Sigmoid colon (tissue), 7 donors: Measurements from ENCODE around the gene MROH7. TPM values are rescaled to one million over a fixed set of nuclear protein-coding genes. Genes with fewer than 3 reads are reported as not detected.
A peak's percentile ranks its signal among the peaks of the same experiment; 100 is the strongest.

Experiments used
- DNase-seq: peaks from one replicate; pipeline ENCODE4 v3.0.0-alpha.2; 2019
- H3K27ac ChIP-seq, 4 donors: fragments of 200-600 bp; sonication (generic); one replicate each; pipeline ENCODE4 v1.5.1; 2016 to 2019; ENCODE audit warnings: mild to moderate bottlenecking in 1 of 4
- H3K27me3 ChIP-seq, 3 donors: fragments of 200-600 bp; sonication (generic); one replicate each; pipeline ENCODE4 v1.5.1; 2019; ENCODE audit warnings: mild to moderate bottlenecking in 1 of 3
- H3K36me3 ChIP-seq, 4 donors: fragments of 200-600 bp; sonication (generic); one replicate each; pipeline ENCODE4 v1.5.1; 2016 to 2019
- H3K4me1 ChIP-seq, 4 donors: fragments of 200-600 bp; sonication (generic); one replicate each; pipeline ENCODE4 v1.5.1; 2017 to 2019
- H3K4me3 ChIP-seq, 4 donors: fragments of 200-600 bp; sonication (generic); one replicate each; pipeline ENCODE4 v1.5.1; 2017 to 2019; ENCODE audit warnings: mild to moderate bottlenecking in 2 of 4, moderate library complexity in 1 of 4
- H3K9me3 ChIP-seq, 4 donors: fragments of 200-600 bp in 3 of 4; sonication (generic) in 3 of 4; one replicate each; pipeline versions ENCODE4 v1.5.1 to v1.6.1; 2013 to 2019
- EP300 ChIP-seq, 4 donors: sonication (generic); formaldehyde crosslinking; IDR thresholded peaks; one replicate each; pipeline ENCODE4 v1.6.1; 2017; ENCODE audit warnings: antibody characterized with exemption in 4 of 4
- POLR2A ChIP-seq, 2 donors: fragments of 450-650 bp; IDR thresholded peaks; one replicate each; pipeline ENCODE4 v1.6.1; 2016; ENCODE audit warnings: antibody characterized with exemption in 2 of 2, mild to moderate bottlenecking in 2 of 2, moderate library complexity in 2 of 2
- POLR2AphosphoS5 ChIP-seq, 4 donors: sonication (generic); formaldehyde crosslinking; IDR thresholded peaks; one replicate each; pipeline ENCODE4 v1.6.1; 2017; ENCODE audit warnings: antibody characterized with exemption in 4 of 4
- WGBS, 2 donors: extraction: QIAGEN DNeasy Blood & Tissue Kit; methylation state at CpG; one replicate each; pipeline ENCODE4 v1.1.7; 2013; 5-methylcytosine and 5-hydroxymethylcytosine counted together
- intact Hi-C: fragments of 100-400 bp; cut with DNase I; formaldehyde crosslinking; loops from one replicate; pipeline ENCODE4 v1.15.1; 2023
- polyA plus RNA-seq, 3 donors: library from polyadenylated mRNA; stranded (reverse); fragments of 200-250 nt; gene quantifications; one replicate each; pipeline ENCODE4 v1.2.3, GENCODE V29; 2013
- total RNA-seq, 4 donors: library from RNA; depleted of rRNA; stranded (reverse); fragments of >200 nt; gene quantifications; one replicate each; pipeline ENCODE4 v1.1.0, GENCODE V29; 2016
- TF ChIP-seq, protein P1 (sequence below), 4 experiments: fragments of 450-650 bp in 3 of 4; fragments of 200-600 bp in 1 of 4; IDR thresholded peaks; one replicate each; pipeline ENCODE4 v1.5.1; 2016 to 2019; ENCODE audit warnings: antibody characterized with exemption in 4 of 4, mild to moderate bottlenecking in 3 of 4, moderate library complexity in 2 of 4
- donor health status: healthy with polysubstance abuse.
- donor health status: Bipolar disorder and iron deficiency.
- donor health status: healthy.

The MROH7 gene
- total and polyA plus RNA-seq, 7 donors: 0.69 to 23.0 (median 11.2) TPM

DNA sequence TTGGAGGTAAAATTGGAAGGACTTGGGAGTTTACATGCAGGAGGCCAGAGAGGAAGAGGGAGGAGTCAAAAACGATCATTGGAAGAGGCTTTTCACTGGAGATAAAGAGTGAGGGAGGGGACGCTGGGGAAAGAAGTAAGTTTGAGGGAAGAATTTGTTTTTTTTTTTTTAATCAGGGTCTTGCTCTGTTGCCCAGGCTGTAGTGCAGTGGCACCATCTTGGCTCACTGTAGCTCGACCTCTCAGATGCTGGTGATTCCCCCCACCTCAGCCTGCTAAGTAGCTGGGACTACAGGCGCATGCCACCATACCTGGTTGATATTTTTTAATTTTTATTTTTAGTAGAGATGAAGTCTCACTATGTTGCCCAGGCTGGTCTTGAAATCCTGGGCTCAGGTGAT is 1.2 kb upstream of the MROH7 start:
- H3K4me3 ChIP-seq: no peak overlapping the region
- no peaks in the 10 kb centered on the region for H3K27me3 ChIP-seq
- H3K36me3 ChIP-seq: peaks cover 0 to 10% (median 0%) of the 10 kb centered on the region in 4 donors
- 66 to 70% methylated on average over 4 of the region's 4 CpGs for whole genome bisulfite sequencing, 2 donors
- peaks cover 0 to 3% (median 2%) of the 10 kb centered on the region in 4 donors for H3K9me3 ChIP-seq
- no peak overlapping the region for H3K27ac ChIP-seq
- TF ChIP-seq POLR2A (IDR thresholded peaks at IDR 0.05) (no peak), EP300 (IDR thresholded peaks at IDR 0.05) (no peak), POLR2AphosphoS5 (IDR thresholded peaks at IDR 0.05) (no peak)
- TF ChIP-seq, protein P1, sequence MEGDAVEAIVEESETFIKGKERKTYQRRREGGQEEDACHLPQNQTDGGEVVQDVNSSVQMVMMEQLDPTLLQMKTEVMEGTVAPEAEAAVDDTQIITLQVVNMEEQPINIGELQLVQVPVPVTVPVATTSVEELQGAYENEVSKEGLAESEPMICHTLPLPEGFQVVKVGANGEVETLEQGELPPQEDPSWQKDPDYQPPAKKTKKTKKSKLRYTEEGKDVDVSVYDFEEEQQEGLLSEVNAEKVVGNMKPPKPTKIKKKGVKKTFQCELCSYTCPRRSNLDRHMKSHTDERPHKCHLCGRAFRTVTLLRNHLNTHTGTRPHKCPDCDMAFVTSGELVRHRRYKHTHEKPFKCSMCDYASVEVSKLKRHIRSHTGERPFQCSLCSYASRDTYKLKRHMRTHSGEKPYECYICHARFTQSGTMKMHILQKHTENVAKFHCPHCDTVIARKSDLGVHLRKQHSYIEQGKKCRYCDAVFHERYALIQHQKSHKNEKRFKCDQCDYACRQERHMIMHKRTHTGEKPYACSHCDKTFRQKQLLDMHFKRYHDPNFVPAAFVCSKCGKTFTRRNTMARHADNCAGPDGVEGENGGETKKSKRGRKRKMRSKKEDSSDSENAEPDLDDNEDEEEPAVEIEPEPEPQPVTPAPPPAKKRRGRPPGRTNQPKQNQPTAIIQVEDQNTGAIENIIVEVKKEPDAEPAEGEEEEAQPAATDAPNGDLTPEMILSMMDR (IDR thresholded peaks at IDR 0.05): no peak
- DNase-seq: no peak
- intact Hi-C loops: no loop called here
- peaks cover 0 to 3% (median under 1%) of the 10 kb centered on the region in 4 donors for H3K4me1 ChIP-seq

DNA sequence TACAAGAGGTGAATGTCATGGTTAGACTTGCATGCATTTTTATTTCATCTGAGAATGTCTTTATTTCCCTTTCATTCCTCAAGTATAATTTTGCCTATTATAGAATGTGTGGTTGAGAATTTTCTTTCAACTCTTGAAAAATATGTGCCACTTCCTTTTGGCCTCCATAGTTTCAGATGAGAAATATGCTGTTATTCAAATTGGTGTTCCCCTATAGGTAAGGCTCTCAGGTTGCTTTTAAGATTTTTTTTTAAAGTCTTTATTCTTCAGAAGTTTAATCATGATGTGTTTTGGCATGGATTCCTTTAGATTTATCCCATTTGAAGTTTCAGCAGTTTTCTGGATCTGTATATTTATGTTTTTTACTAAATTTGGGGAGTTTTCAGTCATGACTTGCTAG is 2.1 kb downstream of the MROH7 start:
- H3K36me3 ChIP-seq: no peaks in the 10 kb centered on the region
- no peaks in the 10 kb centered on the region for H3K27me3 ChIP-seq
- DNase-seq: no peak
- TF ChIP-seq POLR2AphosphoS5 (IDR thresholded peaks at IDR 0.05) (no peak), EP300 (IDR thresholded peaks at IDR 0.05) (no peak), POLR2A (IDR thresholded peaks at IDR 0.05) (no peak)
- TF ChIP-seq, protein P1 (IDR thresholded peaks at IDR 0.05): no peak
- H3K9me3 ChIP-seq: peaks cover 0 to 3% (median 2%) of the 10 kb centered on the region in 4 donors
- intact Hi-C loops: no loop called here
- H3K4me1 ChIP-seq: peaks cover 0 to 19% (median 13%) of the 10 kb centered on the region in 4 donors
- no peak overlapping the region for H3K27ac ChIP-seq
- no peak overlapping the region for H3K4me3 ChIP-seq

DNA sequence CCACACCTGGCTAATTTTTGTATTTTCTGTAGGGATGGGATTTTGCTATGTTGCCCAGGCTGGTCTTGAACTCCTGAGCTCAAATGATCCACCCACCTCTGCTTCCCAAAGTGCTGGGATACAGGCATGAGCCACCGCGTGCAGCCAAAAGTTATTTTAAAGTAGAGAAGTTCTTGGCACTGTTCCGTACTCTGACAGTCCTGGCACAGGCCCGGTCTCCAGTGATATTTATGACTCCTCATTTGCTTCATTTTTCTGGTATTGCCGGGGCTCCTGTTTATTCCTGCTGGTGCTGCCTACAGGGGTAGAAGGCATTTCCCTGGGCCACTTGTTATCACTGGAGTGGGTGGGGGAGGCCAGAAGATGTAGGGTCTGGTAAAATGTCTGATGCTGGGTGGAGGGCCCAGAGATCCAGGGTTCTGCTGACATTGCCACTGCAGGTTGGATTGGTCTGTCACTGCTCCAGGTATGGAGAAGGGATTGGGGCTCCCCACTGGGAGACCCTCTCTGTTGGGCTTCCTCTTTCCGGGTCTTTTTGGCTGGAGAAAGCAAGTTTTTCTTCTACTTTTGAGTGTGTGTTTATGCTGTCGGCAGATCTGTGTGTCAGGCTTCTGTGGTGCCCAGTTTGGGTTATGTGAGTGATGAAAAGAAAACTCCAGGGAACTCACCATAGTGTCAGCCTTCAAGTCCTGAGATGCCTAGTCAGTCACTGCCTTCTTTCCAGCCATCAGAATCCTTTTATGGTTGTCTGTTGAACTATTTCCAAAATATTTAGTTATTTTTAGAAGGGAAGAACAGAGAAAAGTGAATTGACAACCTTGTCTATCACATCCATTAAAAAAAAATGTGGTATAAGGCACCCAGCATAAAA is 4.5 kb downstream of the MROH7 start:
- Histone ChIP-seq H3K9me3 (peaks cover 0 to 3% (median 2%) of the 10 kb centered on the region in 4 donors), H3K27me3 (no peaks in the 10 kb centered on the region), H3K36me3 (no peaks in the 10 kb centered on the region), H3K4me3 (no peak overlapping the region), H3K4me1 (peaks cover 0 to 19% (median 13%) of the 10 kb centered on the region in 4 donors), H3K27ac (peak overlapping the region in 3 of 4 donors; percentile 21 to 62 (median 45))
- intact Hi-C loops: no loop called here
- 29 to 68% methylated on average over 7 of the region's 7 CpGs for WGBS, 2 donors
- DNase-seq: peak; percentile 76
- TF ChIP-seq EP300 (IDR thresholded peaks at IDR 0.05) (no peak), POLR2A (IDR thresholded peaks at IDR 0.05) (no peak), POLR2AphosphoS5 (IDR thresholded peaks at IDR 0.05) (peak in 2 of 4 donors; percentile 28 to 53)

DNA sequence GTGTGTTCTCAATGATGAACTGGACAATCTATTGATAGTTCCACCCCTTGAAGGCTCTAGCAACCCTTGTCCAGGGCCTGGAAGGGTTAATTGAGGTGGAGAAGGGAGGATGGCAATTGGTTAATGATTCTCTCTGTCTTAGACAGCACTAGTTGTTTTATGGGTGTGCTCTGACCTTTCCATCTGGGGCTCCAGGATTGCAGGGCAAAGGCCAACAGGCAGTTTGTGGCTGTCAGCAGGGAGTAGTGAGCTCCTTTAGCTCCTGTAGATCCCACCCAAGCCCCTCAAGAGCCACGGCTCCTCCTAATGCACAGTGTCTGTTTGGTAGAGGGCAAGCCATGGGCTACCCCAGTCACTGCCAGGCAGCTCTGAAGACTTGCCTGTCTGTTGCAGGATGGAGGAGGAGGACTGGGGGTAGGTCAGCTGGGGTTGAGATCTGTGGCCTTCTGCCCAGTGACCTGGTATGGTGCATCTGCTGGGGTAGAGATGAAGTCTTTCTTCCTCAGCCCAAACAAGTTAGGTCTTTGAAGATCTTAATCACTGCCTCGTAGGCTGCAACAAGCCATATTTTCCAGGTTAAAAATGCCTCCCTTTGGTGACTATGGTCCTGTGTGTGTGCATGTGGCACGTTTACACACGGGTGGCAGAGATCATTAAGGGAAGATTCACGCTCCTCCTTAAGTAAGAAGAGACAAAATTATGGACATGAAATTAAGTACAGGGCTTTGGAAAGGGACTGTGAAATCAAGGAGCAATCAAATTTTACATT is 7.7 kb downstream of the MROH7 start:
- no peak overlapping the region for H3K27ac ChIP-seq
- no peaks in the 10 kb centered on the region for H3K27me3 ChIP-seq
- no peaks in the 10 kb centered on the region for H3K9me3 ChIP-seq
- DNase-seq: no peak
- H3K36me3 ChIP-seq: peaks cover 0 to 8% (median 0%) of the 10 kb centered on the region in 4 donors
- H3K4me3 ChIP-seq: no peak overlapping the region
- 9 to 52% methylated on average over 5 of the region's 5 CpGs for WGBS, 2 donors
- intact Hi-C loops: no loop called here
- TF ChIP-seq, protein P1 (IDR thresholded peaks at IDR 0.05): no peak
- TF ChIP-seq EP300 (IDR thresholded peaks at IDR 0.05) (no peak), POLR2AphosphoS5 (IDR thresholded peaks at IDR 0.05) (no peak)
- peaks cover 0 to 19% (median 13%) of the 10 kb centered on the region in 4 donors for H3K4me1 ChIP-seq

DNA sequence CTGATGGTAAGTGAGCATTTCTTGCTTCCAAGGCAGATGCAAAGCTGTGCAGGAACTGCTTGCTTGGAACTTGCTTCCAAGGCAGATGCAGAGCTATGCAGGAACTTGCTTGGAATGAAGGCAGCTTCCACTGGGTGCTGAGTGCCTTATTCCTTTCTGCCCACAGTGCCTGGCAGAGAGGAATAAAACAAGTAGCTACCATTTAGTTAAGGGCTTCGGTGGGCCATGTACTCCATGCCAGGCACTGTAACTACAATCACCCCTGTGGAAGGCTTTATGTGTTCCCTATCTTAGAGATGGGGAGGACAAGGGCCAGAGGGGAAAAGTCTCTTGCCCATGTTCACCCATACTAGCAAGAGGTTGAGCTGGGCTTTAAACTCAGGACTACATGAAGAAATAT is 8.3 kb downstream of the MROH7 start:
- intact Hi-C loops: no loop called here
- no peak for DNase-seq
- Histone ChIP-seq H3K4me1 (peaks cover 0 to 19% (median 13%) of the 10 kb centered on the region in 4 donors), H3K4me3 (no peak overlapping the region), H3K27me3 (no peaks in the 10 kb centered on the region), H3K27ac (no peak overlapping the region), H3K9me3 (no peaks in the 10 kb centered on the region), H3K36me3 (peaks cover 0 to 11% (median 0%) of the 10 kb centered on the region in 4 donors)
- 73 to 84% methylated on average over 1 of the region's 1 CpG for WGBS, 2 donors
- TF ChIP-seq, protein P1 (IDR thresholded peaks at IDR 0.05): no peak
- no peak for TF ChIP-seq EP300 (IDR thresholded peaks at IDR 0.05)
- no peak for TF ChIP-seq POLR2A (IDR thresholded peaks at IDR 0.05)
- TF ChIP-seq POLR2AphosphoS5 (IDR thresholded peaks at IDR 0.05): no peak
